AG04450 (cell line): ENCODE results near the gene ABCC5. TPM values are rescaled to one million over a fixed set of nuclear protein-coding genes. Genes with fewer than 3 reads are reported as not detected.

Experiments used
- CTCF ChIA-PET: fragments of 300-600, 350-600 bp; formaldehyde crosslinking; extraction: SDS; loops from one replicate; lab custom pipeline; 2022; ENCODE audit warnings: antibody characterized with exemption, inconsistent platforms; lab: Charles Lee
- POLR2A ChIA-PET: fragments of 350-600 bp; formaldehyde crosslinking; extraction: SDS; loops from one replicate; lab custom pipeline; 2021; ENCODE audit warnings: antibody characterized with exemption, inconsistent platforms; lab: Yijun Ruan, JAX
- DNase-seq: peaks from one replicate; pipeline ENCODE4 v3.0.0-alpha.2; 2011; ENCODE audit warnings: low read depth, low spot score
- H3K27ac ChIP-seq: one replicate; pipeline ENCODE4 v1.5.1; 2012; ENCODE audit warnings: low read depth, low read length, control low read depth
- H3K27me3 ChIP-seq: one replicate; pipeline ENCODE4 v1.6.0; 2012; ENCODE audit warnings: low read length; ENCODE audit not compliant: control insufficient read depth, insufficient read depth
- H3K4me3 ChIP-seq: 2 replicates; pipeline ENCODE4 v1.5.1; 2011; ENCODE audit warnings: mild to moderate bottlenecking, low read depth, low read length, control low read depth
- H3K9me3 ChIP-seq: 2 replicates; pipeline ENCODE4 v1.5.1; 2012; ENCODE audit warnings: low read length; ENCODE audit not compliant: control insufficient read depth, insufficient read depth
- CTCF ChIP-seq: IDR thresholded peaks from 2 replicates; pipeline ENCODE4 v1.5.1; 2011; ENCODE audit warnings: low read depth, low read length, control low read depth, inconsistent platforms
- polyA plus RNA-seq: library from polyadenylated mRNA; depleted of rRNA; stranded (reverse); fragments of >200 nt; gene quantifications from 2 replicates; pipeline ENCODE4 v1.2.3, GENCODE V29; 2011

Gene ABCC5
- polyA plus RNA-seq, 1 experiment, result 30.6 TPM

GRCh38 chr3:183898028-183898431 lies 119.7 kb downstream of the ABCC5 start:
- Histone ChIP-seq H3K4me3 (no peak overlapping the region), H3K27me3 (peaks cover 15% of the 10 kb centered on the region), H3K9me3 (no peaks in the 10 kb centered on the region), H3K27ac (no peak overlapping the region)
- TF ChIP-seq CTCF, result no peak
- POLR2A ChIA-PET, result no interaction called here
- CTCF ChIA-PET, result interaction anchor here (0.7 to 3.8 kb wide), 9 partner anchors 13 to 464 kb away, joined by 3 to 48 read pairs (median 5); partner anchors contain the start of genes ABCC5, EEF1AKMT4 and PARL
- no peak for DNase-seq

GRCh38 chr3:183897606-183898005 lies 120.1 kb downstream of the ABCC5 start:
- Histone ChIP-seq H3K27ac (no peak overlapping the region), H3K9me3 (no peaks in the 10 kb centered on the region), H3K27me3 (peaks cover 17% of the 10 kb centered on the region), H3K4me3 (no peak overlapping the region)
- CTCF ChIA-PET, result interaction anchor here (0.5 to 3.8 kb wide), 13 partner anchors 9 to 1031 kb away, joined by 3 to 48 read pairs (median 4); partner anchors contain the start of genes ABCC5, EEF1AKMT4 and PARL
- DNase-seq, result no peak
- POLR2A ChIA-PET, result no interaction called here
- TF ChIP-seq CTCF, result no peak

GRCh38 chr3:183896610-183897009 lies 121.1 kb downstream of the ABCC5 start:
- CTCF ChIA-PET, result interaction anchor here (0.8 to 3.8 kb wide), 11 partner anchors 11 to 617 kb away, joined by 3 to 48 read pairs (median 10); partner anchors contain the start of genes ABCC5, EEF1AKMT4, EIF2B5 and PARL
- POLR2A ChIA-PET, result no interaction called here

GRCh38 chr3:183896184-183896583 lies 121.5 kb downstream of the ABCC5 start:
- Histone ChIP-seq H3K27me3 (peaks cover 15% of the 10 kb centered on the region), H3K27ac (no peak overlapping the region), H3K4me3 (no peak overlapping the region), H3K9me3 (no peaks in the 10 kb centered on the region)
- no peak for DNase-seq
- ChIA-PET POLR2A (no interaction called here), CTCF (interaction anchor here (0.7 to 3.8 kb wide), 42 partner anchors 8 to 617 kb away, joined by 3 to 48 read pairs (median 5); partner anchors contain the start of genes ABCC5, AP2M1, EEF1AKMT4 and EIF2B5)
- TF ChIP-seq CTCF, result no peak

More at GRCh38 chr3:183896610-183897009, 121.1 kb downstream of the ABCC5 start:
- no peak for DNase-seq
- no peak overlapping the region for H3K4me3 ChIP-seq
- no peaks in the 10 kb centered on the region for H3K9me3 ChIP-seq
- H3K27ac ChIP-seq, result no peak overlapping the region
- H3K27me3 ChIP-seq, result peaks cover 17% of the 10 kb centered on the region
- no peak for TF ChIP-seq CTCF

- H3K27ac ChIP-seq, result no peak overlapping the region
- DNase-seq, result no peak
- POLR2A ChIA-PET, result interaction anchor here (0.7 kb wide), 1 partner anchor 239 kb away, joined by 5 read pairs; the partner anchor contains the start of gene EIF2B5
- no peak for TF ChIP-seq CTCF
- H3K27me3 ChIP-seq, result peaks cover 15% of the 10 kb centered on the region
- no peaks in the 10 kb centered on the region for H3K9me3 ChIP-seq
- CTCF ChIA-PET, result interaction anchor here (0.6 to 3.8 kb wide), 58 partner anchors 8 to 913 kb away, joined by 3 to 48 read pairs (median 5); partner anchors contain the start of genes ABCC5, AP2M1, EEF1AKMT4 and EIF2B5
- H3K4me3 ChIP-seq, result no peak overlapping the region
Observed at GRCh38 chr3:183895774-183896173, 121.9 kb downstream of the ABCC5 start.
